Bronchial epithelial cell (primary cell): ENCODE results near the gene PLEKHG4. TPM values are rescaled to one million over a fixed set of nuclear protein-coding genes. Genes with fewer than 3 reads are reported as not detected.

Experiments
- DNase-seq: peaks from one replicate; pipeline ENCODE4 v3.0.0-alpha.2; 2010; ENCODE audit warnings: low read depth
- FAIRE-seq: peaks from 2 replicates; lab custom pipeline; 2011; peaks lifted over from hg19 to GRCh38; lab: Jason Lieb, UNC
- H3K27me3 ChIP-seq: 2 replicates; pipeline ENCODE4 v1.5.1; 2011; ENCODE audit warnings: low read length; ENCODE audit not compliant: control insufficient read depth, insufficient read depth
- H3K36me3 ChIP-seq: 2 replicates; pipeline ENCODE4 v1.5.1; 2011; ENCODE audit warnings: low read length; ENCODE audit not compliant: control insufficient read depth, insufficient read depth
- H3K4me3 ChIP-seq: 2 replicates; pipeline ENCODE4 v1.5.1; 2011; ENCODE audit warnings: mild to moderate bottlenecking, low read depth, low read length, control low read depth
- total RNA-seq: library from RNA; depleted of rRNA; stranded (reverse); fragments of >200 nt; gene quantifications from 2 replicates; pipeline ENCODE4 v1.2.1, GENCODE V29; 2014
- TF ChIP-seq, protein P1 (sequence below): IDR thresholded peaks from 2 replicates; pipeline ENCODE4 v1.5.1; 2011; ENCODE audit warnings: mild to moderate bottlenecking, moderate library complexity, low read length, control low read depth, inconsistent platforms; ENCODE audit not compliant: insufficient read depth, severe bottlenecking

PLEKHG4 gene
- total RNA-seq, 1 donor from 2014 or later: 11.6 TPM

DNA sequence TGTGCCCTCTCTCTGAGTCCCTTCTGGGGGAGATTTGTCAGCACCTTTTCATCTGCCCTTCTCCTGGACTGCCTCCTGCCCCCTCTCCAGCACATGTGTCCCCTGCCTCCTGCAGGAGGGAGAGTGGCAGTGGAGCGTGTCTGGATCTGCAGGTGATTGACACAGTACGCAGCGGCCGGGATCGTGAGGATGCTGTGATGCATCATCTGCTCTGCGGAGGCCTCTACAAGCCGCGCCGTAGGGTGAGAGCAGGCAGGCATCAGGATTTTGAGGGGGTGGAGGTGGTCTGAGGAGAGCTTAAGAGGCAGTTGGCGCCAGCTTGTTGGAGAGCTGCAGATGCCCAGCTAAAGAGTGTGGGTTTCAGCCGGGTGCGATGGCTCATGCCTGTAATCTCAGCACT, 19.6 kb upstream of the PLEKHG4 start:
- TF ChIP-seq, protein P1, sequence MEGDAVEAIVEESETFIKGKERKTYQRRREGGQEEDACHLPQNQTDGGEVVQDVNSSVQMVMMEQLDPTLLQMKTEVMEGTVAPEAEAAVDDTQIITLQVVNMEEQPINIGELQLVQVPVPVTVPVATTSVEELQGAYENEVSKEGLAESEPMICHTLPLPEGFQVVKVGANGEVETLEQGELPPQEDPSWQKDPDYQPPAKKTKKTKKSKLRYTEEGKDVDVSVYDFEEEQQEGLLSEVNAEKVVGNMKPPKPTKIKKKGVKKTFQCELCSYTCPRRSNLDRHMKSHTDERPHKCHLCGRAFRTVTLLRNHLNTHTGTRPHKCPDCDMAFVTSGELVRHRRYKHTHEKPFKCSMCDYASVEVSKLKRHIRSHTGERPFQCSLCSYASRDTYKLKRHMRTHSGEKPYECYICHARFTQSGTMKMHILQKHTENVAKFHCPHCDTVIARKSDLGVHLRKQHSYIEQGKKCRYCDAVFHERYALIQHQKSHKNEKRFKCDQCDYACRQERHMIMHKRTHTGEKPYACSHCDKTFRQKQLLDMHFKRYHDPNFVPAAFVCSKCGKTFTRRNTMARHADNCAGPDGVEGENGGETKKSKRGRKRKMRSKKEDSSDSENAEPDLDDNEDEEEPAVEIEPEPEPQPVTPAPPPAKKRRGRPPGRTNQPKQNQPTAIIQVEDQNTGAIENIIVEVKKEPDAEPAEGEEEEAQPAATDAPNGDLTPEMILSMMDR: no peak
- Histone ChIP-seq H3K36me3 (no peaks in the 10 kb centered on the region), H3K4me3 (no peak overlapping the region), H3K27me3 (no peaks in the 10 kb centered on the region)
- FAIRE-seq (no peak), DNase-seq (no peak)

DNA sequence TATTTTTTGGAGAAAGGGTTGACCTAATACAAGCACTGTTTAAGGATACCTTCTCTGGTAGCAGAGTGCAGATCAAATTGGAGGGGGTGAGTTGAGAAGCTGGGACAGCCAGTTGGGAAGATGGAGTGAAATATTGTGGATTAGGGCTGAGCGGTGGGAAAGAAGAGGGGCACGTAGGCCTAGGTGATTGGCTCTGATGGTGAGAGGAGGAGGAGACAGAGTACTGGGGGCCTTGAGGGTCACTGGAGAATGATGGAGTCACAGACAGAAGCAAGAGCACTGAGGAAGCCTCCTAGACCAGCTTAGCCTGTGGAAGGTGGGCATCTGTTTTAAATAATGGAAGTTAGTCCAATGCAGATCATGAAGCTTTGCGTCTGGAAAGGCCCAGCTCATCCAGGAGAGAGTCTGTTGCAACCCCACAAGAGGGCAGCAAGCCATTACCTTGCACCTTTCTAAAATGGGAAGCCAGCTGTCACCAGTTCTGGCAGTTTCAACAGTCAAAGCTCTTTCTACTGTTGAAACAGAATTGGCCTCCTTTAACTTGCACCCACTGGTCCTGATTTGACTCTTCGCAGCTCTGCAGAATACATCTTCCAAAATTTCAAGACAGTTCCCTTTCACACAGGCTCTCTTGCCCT, 18.8 kb upstream of the PLEKHG4 start:
- no peak for FAIRE-seq
- Histone ChIP-seq H3K27me3 (no peaks in the 10 kb centered on the region), H3K4me3 (no peak overlapping the region), H3K36me3 (no peaks in the 10 kb centered on the region)
- peak; percentile 55 for DNase-seq
- TF ChIP-seq, protein P1: peak; percentile 86

DNA sequence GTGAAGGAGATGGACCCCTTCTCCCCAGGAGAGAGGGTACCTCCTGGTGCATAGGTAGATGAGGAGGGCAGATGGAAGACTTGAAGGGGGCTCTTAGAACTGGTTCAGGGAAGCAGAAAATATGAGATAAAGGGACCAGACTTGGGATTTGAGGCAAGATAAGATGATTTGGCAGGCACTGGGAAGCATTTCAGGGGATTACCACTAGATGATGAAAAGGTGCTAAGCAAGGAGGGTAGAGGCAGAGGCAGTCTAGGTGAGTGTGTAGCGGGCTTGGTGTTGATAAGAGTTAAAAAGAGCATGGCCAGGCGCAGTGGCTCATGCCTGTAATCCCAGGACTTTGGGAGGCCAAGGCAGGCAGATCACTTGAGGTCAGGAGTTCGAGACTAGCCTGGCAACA, 16.1 kb upstream of the PLEKHG4 start:
- Histone ChIP-seq H3K4me3 (no peak overlapping the region), H3K27me3 (no peaks in the 10 kb centered on the region), H3K36me3 (no peaks in the 10 kb centered on the region)
- no peak for FAIRE-seq
- no peak for DNase-seq
- TF ChIP-seq, protein P1: no peak

DNA sequence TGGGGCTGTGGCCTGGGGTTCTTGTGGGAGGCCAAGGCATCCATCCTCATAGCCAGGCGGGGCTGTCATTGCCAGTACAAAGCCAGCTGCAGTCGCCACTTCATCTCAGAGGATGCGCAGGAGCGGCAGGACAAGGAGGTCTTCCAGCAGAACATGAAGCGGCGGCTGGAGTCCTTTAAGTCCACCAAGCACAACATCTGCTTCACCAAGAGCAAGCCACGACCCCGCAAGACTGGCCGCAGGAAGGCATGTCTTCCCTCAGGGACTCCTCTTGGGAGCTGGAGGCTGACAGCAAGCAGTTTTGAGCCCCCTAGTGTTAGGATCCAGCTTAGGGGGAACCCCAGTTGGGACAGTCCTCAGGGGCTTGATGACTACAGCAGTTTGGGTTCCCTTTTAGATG, 15.1 kb upstream of the PLEKHG4 start:
- no peak for FAIRE-seq
- TF ChIP-seq, protein P1: no peak
- no peaks in the 10 kb centered on the region for H3K27me3 ChIP-seq
- no peaks in the 10 kb centered on the region for H3K36me3 ChIP-seq
- no peak overlapping the region for H3K4me3 ChIP-seq
- DNase-seq: no peak

DNA sequence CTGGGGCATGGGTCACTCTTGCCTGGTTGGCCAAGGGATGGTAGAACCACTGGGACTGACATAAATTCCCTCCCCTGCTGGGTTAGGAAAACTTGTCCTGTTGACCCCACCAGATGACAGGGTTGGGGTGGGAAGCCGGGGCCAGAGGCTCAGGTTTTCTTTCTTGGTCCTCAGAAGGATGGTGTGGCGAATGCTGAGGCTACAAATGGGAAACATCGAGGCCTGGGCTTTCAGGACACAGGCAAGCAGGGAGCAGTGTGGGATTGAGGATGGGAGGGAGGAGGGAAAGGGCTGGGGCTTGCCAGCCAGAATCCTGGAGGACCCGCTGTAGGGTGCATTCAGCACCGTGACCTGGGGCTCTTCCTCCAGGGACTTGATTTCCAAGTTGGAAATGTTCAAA, 14.5 kb upstream of the PLEKHG4 start:
- TF ChIP-seq, protein P1: no peak
- Histone ChIP-seq H3K36me3 (no peaks in the 10 kb centered on the region), H3K4me3 (no peak overlapping the region), H3K27me3 (no peaks in the 10 kb centered on the region)
- DNase-seq (no peak), FAIRE-seq (no peak)

DNA sequence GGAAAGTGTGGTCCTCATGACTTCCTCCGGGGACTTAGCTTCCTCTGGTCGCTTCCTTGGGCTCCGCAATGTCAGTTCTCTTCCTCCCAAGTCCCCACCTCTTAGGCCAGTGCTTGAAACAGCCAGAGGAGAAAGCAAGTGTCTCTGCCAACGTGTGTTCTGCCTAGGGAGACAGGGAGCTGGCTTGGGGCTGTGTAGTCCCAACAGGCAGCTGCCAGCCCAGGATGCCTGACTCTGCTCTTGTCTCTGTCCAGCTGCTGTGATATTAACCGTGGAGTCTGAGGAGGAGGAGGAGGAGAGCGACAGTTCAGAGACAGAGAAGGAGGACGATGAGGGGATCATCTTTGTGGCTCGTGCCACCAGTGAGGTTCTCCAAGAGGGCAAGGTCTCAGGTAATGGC, 13.5 kb upstream of the PLEKHG4 start:
- Histone ChIP-seq H3K27me3 (no peaks in the 10 kb centered on the region), H3K36me3 (no peaks in the 10 kb centered on the region), H3K4me3 (no peak overlapping the region)
- no peak for FAIRE-seq
- DNase-seq: no peak
- TF ChIP-seq, protein P1: no peak
